SK-N-MC (cell line): ENCODE data around the gene CBL.
"Not testable (repeated sequence)": the region's sequence is repeated elsewhere in the genome, so short reads cannot be mapped to it uniquely, and the experiment has no call there.

Source experiments
- DNase-seq: peaks from one replicate; pipeline ENCODE4 v3.0.0-alpha.2; 2011; ENCODE audit warnings: low read depth, low spot score
- H3K27ac ChIP-seq: fragments of 200-600 bp; sonication (generic); 2 replicates; pipeline ENCODE4 v1.5.1; 2016; ENCODE audit warnings: mixed run types
- H3K36me3 ChIP-seq: fragments of 200-600 bp; sonication (generic); 2 replicates; pipeline ENCODE4 v1.6.1; 2017; ENCODE audit warnings: antibody characterized with exemption, low read length, mixed read lengths; ENCODE audit not compliant: insufficient read depth
- H3K4me3 ChIP-seq: fragments of 200-600 bp; sonication (generic); 2 replicates; pipeline ENCODE4 v1.5.1; 2016
- H3K9ac ChIP-seq: fragments of 200-600 bp; sonication (generic); 2 replicates; pipeline ENCODE4 v1.8.0; 2017; ENCODE audit warnings: mixed run types, mixed read lengths; ENCODE audit not compliant: insufficient read length
- H3K9me3 ChIP-seq: fragments of 200-600 bp; sonication (generic); 2 replicates; pipeline ENCODE4 v1.6.1; 2017; ENCODE audit warnings: low read depth, mild to moderate bottlenecking, antibody characterized with exemption, low read length, moderate library complexity, mixed read lengths
- EZH2 ChIP-seq: fragments of 200-600 bp; sonication (generic); IDR thresholded peaks from one replicate; pipeline ENCODE4 v1.6.1; 2017; ENCODE audit warnings: antibody characterized with exemption
- FOXP2 ChIP-seq: optimal IDR thresholded peaks from 2 replicates; pipeline ENCODE3; 2011; ENCODE audit warnings: mild to moderate bottlenecking, moderate library complexity; ENCODE audit not compliant: insufficient read depth; ENCODE audit errors: extremely low read length, control extremely low read depth
- POLR2AphosphoS5 ChIP-seq: IDR thresholded peaks from 2 replicates; pipeline ENCODE4 v1.6.1; 2012; ENCODE audit warnings: mild to moderate bottlenecking, low read depth, low read length, borderline replicate concordance

Gene CBL

DNA sequence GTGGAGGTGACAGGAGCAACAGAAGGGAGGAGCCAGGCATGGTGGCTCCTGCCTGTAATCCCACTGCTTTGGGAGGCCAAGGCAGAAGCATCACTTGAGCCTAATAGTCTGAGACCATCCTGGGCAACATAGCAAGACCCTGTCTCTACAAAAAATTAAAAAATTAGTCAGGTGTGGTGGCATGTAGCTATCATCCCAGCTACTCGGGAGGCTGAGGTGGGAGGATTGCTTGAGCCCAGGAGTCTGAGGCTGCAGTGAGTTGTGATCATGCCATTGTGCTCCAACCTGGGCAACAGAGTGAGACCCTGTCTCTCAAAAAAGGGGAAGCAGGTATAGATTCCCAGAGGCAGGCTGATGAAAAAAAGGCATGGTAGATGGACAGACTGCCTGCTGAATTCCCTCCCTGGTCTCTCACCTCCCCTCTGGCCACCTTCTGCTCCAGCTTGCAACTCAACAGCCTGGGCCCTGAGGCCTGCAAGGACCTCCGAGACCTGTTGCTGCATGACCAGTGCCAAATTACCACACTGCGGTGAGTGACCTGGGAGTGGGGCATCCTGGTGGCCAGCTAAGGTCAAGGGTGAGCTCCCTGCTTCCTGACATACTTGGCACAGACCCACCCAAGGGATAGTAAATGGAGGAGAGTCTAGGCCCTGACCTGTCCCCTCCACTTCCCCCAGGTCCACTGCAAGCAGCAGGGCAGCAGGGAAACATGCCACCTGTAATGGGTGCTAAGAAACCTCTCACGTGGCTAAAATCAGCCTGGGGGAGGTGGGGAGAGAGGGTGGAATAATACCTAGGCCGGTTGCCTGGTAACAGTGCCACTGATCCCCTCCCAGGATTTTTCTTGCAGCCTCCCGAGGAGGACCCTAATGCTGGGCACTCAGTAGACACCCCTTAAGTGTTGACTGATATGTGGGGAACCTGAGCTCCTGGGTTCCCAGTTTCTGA lies 25.1 kb upstream of the CBL start:
- no peak for DNase-seq
- no peak overlapping the region for H3K27ac ChIP-seq

DNA sequence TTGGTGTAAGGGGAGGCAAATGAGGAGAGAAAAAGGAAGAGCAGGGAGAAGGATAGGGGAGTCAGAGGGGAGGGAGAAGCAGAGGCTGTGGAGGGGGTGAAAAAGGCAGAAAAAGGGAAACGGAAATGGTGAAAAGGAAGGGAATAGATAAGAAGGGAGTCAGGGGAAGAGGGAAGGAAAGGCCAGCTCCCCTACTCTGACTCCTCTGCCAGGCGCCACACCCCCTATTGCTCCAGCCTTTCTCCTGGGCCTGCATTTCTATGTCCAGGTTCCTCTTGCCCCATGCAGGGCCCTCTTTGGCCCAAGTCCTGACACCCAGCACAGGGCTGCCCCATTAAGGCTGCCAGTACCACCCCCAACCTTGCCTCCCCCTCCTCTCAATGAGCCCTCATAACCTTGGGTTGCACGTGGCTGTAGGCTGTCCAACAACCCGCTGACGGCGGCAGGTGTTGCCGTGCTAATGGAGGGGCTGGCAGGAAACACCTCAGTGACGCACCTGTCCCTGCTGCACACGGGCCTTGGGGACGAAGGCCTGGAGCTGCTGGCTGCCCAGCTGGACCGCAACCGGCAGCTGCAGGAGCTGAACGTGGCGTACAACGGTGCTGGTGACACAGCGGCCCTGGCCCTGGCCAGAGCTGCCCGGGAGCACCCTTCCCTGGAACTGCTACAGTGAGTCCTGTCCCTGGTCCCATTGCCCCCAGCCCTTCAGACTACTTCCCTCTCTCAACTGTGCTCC lies 24.3 kb upstream of the CBL start:
- DNase-seq = no peak
- H3K4me3 ChIP-seq = no peak overlapping the region
- H3K9ac ChIP-seq = no peak overlapping the region
- H3K27ac ChIP-seq = no peak overlapping the region
- H3K36me3 ChIP-seq = no peaks in the 10 kb centered on the region
- TF ChIP-seq POLR2AphosphoS5 (no peak), EZH2 (no peak), FOXP2 (no peak)
- no peaks in the 10 kb centered on the region for H3K9me3 ChIP-seq

More for the DNA sequence above, 25.1 kb upstream of the CBL start:
- no peak overlapping the region for H3K4me3 ChIP-seq
- H3K9ac ChIP-seq = no peak overlapping the region
- no peaks in the 10 kb centered on the region for H3K9me3 ChIP-seq
- no peaks in the 10 kb centered on the region for H3K36me3 ChIP-seq
- TF ChIP-seq EZH2 (no peak), FOXP2 (no peak)

DNA sequence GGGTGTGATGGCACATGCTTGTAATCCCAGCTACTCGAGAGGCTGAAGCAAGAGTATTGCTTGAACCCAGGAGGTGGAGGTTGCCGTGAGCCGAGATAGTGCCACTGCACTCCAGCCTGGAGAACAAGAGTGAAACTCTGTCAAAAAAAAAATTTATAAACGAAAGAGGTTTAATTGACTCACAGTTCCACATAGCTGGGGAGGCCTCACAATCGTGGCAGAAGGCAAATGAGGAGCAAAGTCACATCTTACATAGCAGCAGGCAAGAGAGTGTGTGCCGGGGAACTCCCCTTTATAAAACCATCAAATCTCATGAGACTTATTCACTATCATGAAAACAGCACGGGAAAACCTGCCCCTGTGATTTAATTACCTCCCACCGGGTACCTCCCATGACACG lies 21.7 kb upstream of the CBL start:
- H3K9ac ChIP-seq, H3K4me3 ChIP-seq, H3K9me3 ChIP-seq, DNase-seq, H3K36me3 ChIP-seq, H3K27ac ChIP-seq: not testable (repeated sequence)

DNA sequence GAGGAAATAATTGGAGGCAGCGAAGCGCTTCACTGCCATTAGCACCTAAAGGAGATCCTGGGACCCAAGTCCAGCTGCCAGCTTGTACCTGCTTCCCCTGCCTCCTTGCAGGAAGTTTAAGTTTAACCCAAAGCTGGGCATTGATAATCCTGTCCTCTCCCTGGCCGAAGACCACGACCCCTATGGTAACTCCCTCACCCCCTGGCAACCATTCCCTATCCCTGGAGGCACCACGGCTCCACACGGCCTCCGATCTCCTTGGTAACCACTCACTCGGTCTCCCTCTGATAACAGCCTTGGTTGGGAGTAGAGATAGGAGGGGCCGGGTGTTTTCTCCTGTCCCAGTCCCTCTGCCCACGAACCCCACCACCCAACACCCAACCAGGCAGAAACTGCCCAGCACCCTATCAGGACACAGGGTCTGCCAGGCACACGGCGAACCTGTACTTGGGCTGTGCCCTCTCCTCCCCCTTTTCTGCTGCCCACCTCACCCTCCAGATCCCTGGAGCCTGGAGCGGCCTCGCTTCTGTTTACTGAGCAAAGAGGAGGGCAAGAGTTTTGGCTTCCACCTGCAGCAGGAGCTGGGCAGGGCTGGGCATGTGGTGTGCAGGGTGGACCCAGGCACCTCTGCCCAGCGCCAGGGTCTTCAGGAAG lies 20.0 kb upstream of the CBL start:
- Histone ChIP-seq H3K27ac (no peak overlapping the region), H3K9me3 (no peaks in the 10 kb centered on the region), H3K36me3 (no peaks in the 10 kb centered on the region), H3K9ac (no peak overlapping the region), H3K4me3 (no peak overlapping the region)
- TF ChIP-seq EZH2 (no peak), POLR2AphosphoS5 (no peak)
- no peak for DNase-seq

DNA sequence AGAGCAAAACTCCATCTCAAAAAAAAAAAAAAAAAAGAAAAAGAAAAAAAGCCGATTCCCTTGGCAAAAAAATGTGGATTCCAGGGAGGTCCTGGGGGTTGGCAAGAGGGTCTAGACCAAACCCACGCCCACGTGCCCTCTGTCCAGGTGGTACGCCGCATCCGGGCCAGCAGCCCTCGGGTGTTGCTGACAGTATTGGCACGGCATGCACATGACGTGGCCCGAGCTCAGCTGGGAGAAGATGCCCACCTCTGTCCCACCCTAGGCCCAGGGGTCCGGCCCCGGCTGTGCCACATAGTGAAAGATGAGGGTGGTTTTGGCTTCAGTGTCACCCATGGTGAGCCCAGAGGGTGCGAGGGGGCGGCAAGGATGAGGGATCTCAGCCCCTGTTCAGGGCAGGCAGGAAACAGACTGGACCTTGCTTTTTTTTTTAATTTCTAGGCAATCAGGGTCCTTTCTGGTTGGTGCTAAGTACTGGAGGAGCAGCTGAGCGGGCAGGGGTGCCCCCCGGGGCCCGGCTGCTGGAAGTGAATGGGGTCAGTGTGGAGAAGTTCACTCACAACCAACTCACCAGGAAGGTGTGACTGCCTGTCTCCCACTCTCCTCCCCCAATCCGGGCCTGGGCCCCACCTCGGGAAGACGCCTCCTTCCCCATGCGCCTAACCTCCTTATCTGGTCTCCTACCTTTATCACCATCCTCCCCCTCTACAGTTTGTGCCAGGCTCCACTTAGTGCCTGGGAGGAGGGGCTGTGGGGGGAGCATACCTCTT lies 18.8 kb upstream of the CBL start:
- Histone ChIP-seq H3K9ac (no peak overlapping the region), H3K36me3 (no peaks in the 10 kb centered on the region), H3K27ac (no peak overlapping the region), H3K4me3 (no peak overlapping the region), H3K9me3 (no peaks in the 10 kb centered on the region)
- DNase-seq = no peak
- no peak for TF ChIP-seq EZH2

DNA sequence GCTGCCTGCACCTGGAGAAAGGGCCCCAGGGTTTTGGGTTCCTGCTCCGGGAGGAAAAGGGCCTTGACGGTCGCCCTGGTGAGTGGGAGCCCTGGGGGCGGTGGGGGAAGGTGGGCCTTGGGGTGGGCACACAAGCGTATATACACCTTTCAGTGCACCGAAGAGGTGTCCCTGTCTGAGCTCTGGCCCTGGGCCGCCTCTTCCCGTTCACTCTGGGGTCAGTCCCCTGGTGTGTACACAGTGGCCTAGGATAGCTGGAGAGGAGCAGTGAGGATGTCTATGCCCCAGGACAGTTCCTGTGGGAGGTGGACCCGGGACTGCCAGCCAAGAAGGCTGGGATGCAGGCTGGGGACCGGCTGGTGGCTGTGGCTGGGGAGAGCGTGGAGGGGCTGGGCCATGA lies 18.1 kb upstream of the CBL start:
- H3K36me3 ChIP-seq = no peaks in the 10 kb centered on the region

DNA sequence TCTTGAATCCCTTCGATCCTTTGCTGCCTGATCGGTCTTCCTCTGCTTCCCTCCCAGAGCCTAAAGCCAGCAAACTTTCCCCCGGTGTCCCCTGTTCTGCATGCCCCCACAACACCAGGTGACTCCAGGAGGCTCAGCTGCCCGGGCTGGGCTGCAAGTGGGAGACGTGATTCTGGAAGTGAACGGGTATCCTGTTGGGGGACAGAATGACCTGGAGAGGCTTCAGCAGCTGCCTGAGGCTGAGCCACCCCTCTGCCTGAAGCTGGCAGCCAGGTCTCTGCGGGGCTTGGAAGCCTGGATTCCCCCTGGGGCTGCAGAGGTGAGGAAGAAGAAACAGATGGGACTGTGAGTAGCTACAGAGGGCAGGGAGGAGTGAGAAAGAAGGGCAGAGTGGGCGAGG lies 17.3 kb upstream of the CBL start:
- no peak overlapping the region for H3K27ac ChIP-seq
- no peaks in the 10 kb centered on the region for H3K9me3 ChIP-seq
- TF ChIP-seq EZH2 = no peak
- TF ChIP-seq POLR2AphosphoS5 = no peak
- TF ChIP-seq FOXP2 = no peak
- DNase-seq = no peak
- no peak overlapping the region for H3K4me3 ChIP-seq
- H3K36me3 ChIP-seq = no peaks in the 10 kb centered on the region
- H3K9ac ChIP-seq = no peak overlapping the region

More for the DNA sequence above, 18.1 kb upstream of the CBL start:
- Histone ChIP-seq H3K27ac (no peak overlapping the region), H3K4me3 (no peak overlapping the region), H3K9me3 (no peaks in the 10 kb centered on the region), H3K9ac (no peak overlapping the region)
- DNase-seq = no peak
- TF ChIP-seq FOXP2 (no peak), POLR2AphosphoS5 (no peak), EZH2 (no peak)

DNA sequence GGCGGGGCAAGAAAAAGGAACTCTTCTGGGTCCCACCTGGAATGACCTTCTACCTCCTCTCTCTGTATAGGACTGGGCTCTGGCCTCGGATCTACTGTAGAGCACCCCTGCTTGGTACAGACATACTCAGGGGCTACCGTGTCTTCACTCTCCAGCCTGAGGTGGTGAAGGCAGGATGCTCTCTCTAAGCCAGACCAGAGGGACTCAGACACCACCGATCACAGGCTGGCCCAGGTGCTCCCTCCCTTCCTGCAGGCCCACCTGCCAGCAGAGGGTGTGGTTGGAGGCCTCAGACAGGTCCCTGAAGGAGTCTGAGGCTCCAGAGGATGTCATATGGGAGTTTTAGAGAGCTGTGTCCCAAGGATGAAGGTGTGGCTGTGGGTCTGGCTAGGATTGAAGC lies 16.7 kb upstream of the CBL start:
- Histone ChIP-seq H3K27ac (no peak overlapping the region), H3K9me3 (no peaks in the 10 kb centered on the region), H3K9ac (no peak overlapping the region), H3K36me3 (no peaks in the 10 kb centered on the region), H3K4me3 (no peak overlapping the region)
- TF ChIP-seq FOXP2 = no peak
- no peak for TF ChIP-seq POLR2AphosphoS5
- TF ChIP-seq EZH2 = no peak
- DNase-seq = no peak
